Stimulated activated CD8-positive, alpha-beta memory T cell treated with anti-CD3 and anti-CD28 coated beads, Interleukin-4, amount 100 ng/mL, for 48 hours (primary cell): ENCODE results near the gene BTBD10.
"Not testable (repeated sequence)": the region's sequence is repeated elsewhere in the genome, so short reads cannot be mapped to it uniquely, and the experiment has no call there.

Experiments used
- DNase-seq: peaks from one replicate; pipeline ENCODE4 v3.0.0-alpha.2; 2020

Gene BTBD10

GRCh38 chr11:13438291-13438690 is 24.7 kb downstream of the BTBD10 start:
- DNase-seq = no peak

- not testable (repeated sequence) for DNase-seq
Observed at GRCh38 chr11:13436836-13437235, 26.2 kb downstream of the BTBD10 start.

GRCh38 chr11:13434247-13435205 is 28.5 kb downstream of the BTBD10 start:
- no peak for DNase-seq

GRCh38 chr11:13433437-13433836 is 29.6 kb downstream of the BTBD10 start:
- DNase-seq = no peak

GRCh38 chr11:13429836-13430235 is 33.2 kb downstream of the BTBD10 start:
- DNase-seq = no peak

- DNase-seq = no peak
Observed at GRCh38 chr11:13429288-13429687, 33.7 kb downstream of the BTBD10 start.

- DNase-seq = no peak
Observed at GRCh38 chr11:13427440-13427839, 35.6 kb downstream of the BTBD10 start.

- DNase-seq = no peak
Observed at GRCh38 chr11:13423372-13423771, 39.6 kb downstream of the BTBD10 start.

GRCh38 chr11:13421561-13421960 is 41.5 kb downstream of the BTBD10 start:
- DNase-seq = no peak

GRCh38 chr11:13415201-13415600 is 47.8 kb downstream of the BTBD10 start:
- DNase-seq = no peak

- DNase-seq = no peak
Observed at GRCh38 chr11:13405220-13405619, 57.8 kb downstream of the BTBD10 start.

- DNase-seq = not testable (repeated sequence)
Observed at GRCh38 chr11:13398335-13398734, 64.7 kb downstream of the BTBD10 start.

GRCh38 chr11:13391217-13391616 is 71.8 kb downstream of the BTBD10 start:
- DNase-seq = no peak

GRCh38 chr11:13388741-13389140 is 74.3 kb downstream of the BTBD10 start:
- DNase-seq = no peak

GRCh38 chr11:13386567-13386966 is 76.5 kb downstream of the BTBD10 start:
- no peak for DNase-seq

GRCh38 chr11:13384908-13385640 is 77.9 kb downstream of the BTBD10 start:
- peak; percentile 37 for DNase-seq

GRCh38 chr11:13382751-13383150 is 80.3 kb downstream of the BTBD10 start:
- DNase-seq = no peak

GRCh38 chr11:13380731-13381130 is 82.3 kb downstream of the BTBD10 start:
- DNase-seq = no peak

GRCh38 chr11:13378316-13378715 is 84.7 kb downstream of the BTBD10 start:
- no peak for DNase-seq

- DNase-seq = no peak
Observed at GRCh38 chr11:13376838-13377237, 86.2 kb downstream of the BTBD10 start.

GRCh38 chr11:13376402-13376801 is 86.6 kb downstream of the BTBD10 start:
- DNase-seq = no peak

- DNase-seq = no peak
Observed at GRCh38 chr11:13375798-13376197, 87.2 kb downstream of the BTBD10 start.

GRCh38 chr11:13373216-13373615 is 89.8 kb downstream of the BTBD10 start:
- no peak for DNase-seq

GRCh38 chr11:13368041-13368446 is 95.0 kb downstream of the BTBD10 start:
- no peak for DNase-seq
